HG03135 (cell line): ENCODE results near the gene FBXO9.
"Not testable (repeated sequence)": the region's sequence is repeated elsewhere in the genome, so short reads cannot be mapped to it uniquely, and the experiment has no call there.

ENCODE experiments used
- ATAC-seq: cut with Tn5 transposase; IDR thresholded peaks from one replicate; pipeline ENCODE4 v1.9.1; 2021; ENCODE audit warnings: mild to moderate bottlenecking, moderate library complexity; ENCODE audit not compliant: unreplicated experiment

FBXO9 gene

GRCh38 chr6:53045891-53046673 is 19.1 kb upstream of the FBXO9 start:
- ATAC-seq, result no peak

GRCh38 chr6:53048431-53049195 is 16.6 kb upstream of the FBXO9 start:
- ATAC-seq, result peak; percentile 95

- no peak for ATAC-seq
Observed at GRCh38 chr6:53049415-53049814, 15.8 kb upstream of the FBXO9 start.

- ATAC-seq, result not testable (repeated sequence)
Observed at GRCh38 chr6:53052152-53052551, 13.1 kb upstream of the FBXO9 start.

- no peak for ATAC-seq
Observed at GRCh38 chr6:53054532-53054931, 10.7 kb upstream of the FBXO9 start.

- no peak for ATAC-seq
Observed at GRCh38 chr6:53055873-53056272, 9.3 kb upstream of the FBXO9 start.

GRCh38 chr6:53056273-53056672 is 8.9 kb upstream of the FBXO9 start:
- no peak for ATAC-seq

GRCh38 chr6:53058388-53059195 is 6.6 kb upstream of the FBXO9 start:
- ATAC-seq, result no peak

- ATAC-seq, result no peak
Observed at GRCh38 chr6:53059648-53060589, 5.3 kb upstream of the FBXO9 start.

- ATAC-seq, result no peak
Observed at GRCh38 chr6:53062169-53062539, 3.0 kb upstream of the FBXO9 start.

- ATAC-seq, result not testable (repeated sequence)
Observed at GRCh38 chr6:53064255-53064654, 949 bp upstream of the FBXO9 start.

GRCh38 chr6:53064726-53065265 is 408 bp upstream of the FBXO9 start:
- peak; percentile 83 for ATAC-seq

- ATAC-seq, result no peak
Observed at GRCh38 chr6:53066077-53066417, 843 bp downstream of the FBXO9 start.

- no peak for ATAC-seq
Observed at GRCh38 chr6:53066874-53067706, 1.9 kb downstream of the FBXO9 start.

GRCh38 chr6:53067849-53068361 is 2.7 kb downstream of the FBXO9 start:
- no peak for ATAC-seq

GRCh38 chr6:53069427-53069826 is 4.2 kb downstream of the FBXO9 start:
- no peak for ATAC-seq

GRCh38 chr6:53070806-53071205 is 5.6 kb downstream of the FBXO9 start:
- no peak for ATAC-seq

- ATAC-seq, result no peak
Observed at GRCh38 chr6:53074347-53074746, 9.1 kb downstream of the FBXO9 start.

GRCh38 chr6:53080813-53081212 is 15.6 kb downstream of the FBXO9 start:
- no peak for ATAC-seq
